Panc1 (cell line): ENCODE measurements around the gene COMMD6. TPM values are rescaled to one million over a fixed set of nuclear protein-coding genes. Genes with fewer than 3 reads are reported as not detected.

Experiments used
- ATAC-seq: fragments of 200-7000 bp; cut with Tn5 transposase; 2 replicates; pipeline ENCODE4 v1.9.1; 2020; ENCODE audit warnings: mild to moderate bottlenecking, moderate library complexity
- BruUV-seq: library from RNA; stranded (reverse); fragments of 400-500 nt; replicated peaks from 2 replicates; lab custom pipeline; 2021; lab: Mats Ljungman, UMichigan
- CTCF ChIA-PET: fragments of 300-600 bp; sonication (Branson Sonifier 250); formaldehyde crosslinking; loops from one replicate; lab custom pipeline; 2022; ENCODE audit warnings: antibody characterized with exemption; lab: Charles Lee
- POLR2A ChIA-PET: fragments of 300-600 bp; sonication (Branson Sonifier 250); formaldehyde crosslinking; loops from one replicate; lab custom pipeline; 2022; ENCODE audit warnings: antibody characterized with exemption; lab: Charles Lee
- DNase-seq: peaks from one replicate; pipeline ENCODE4 v3.0.0-alpha.2; 2010; ENCODE audit warnings: low read depth, low spot score
- H3K27ac ChIP-seq: 2 replicates; pipeline ENCODE4 v1.5.1; 2011; ENCODE audit warnings: mild to moderate bottlenecking, low read length, inconsistent platforms
- H3K27me3 ChIP-seq: fragments of 200-500 bp; sonication (Bioruptor generic); 2 replicates; pipeline ENCODE4 v1.6.0; 2014; ENCODE audit warnings: low read length, inconsistent platforms; ENCODE audit not compliant: control insufficient read depth, insufficient read depth
- H3K36me3 ChIP-seq: fragments of 200-500 bp; sonication (Bioruptor generic); 2 replicates; pipeline ENCODE4 v1.5.1; 2014; ENCODE audit warnings: inconsistent platforms, mild to moderate bottlenecking, low read length, moderate library complexity; ENCODE audit not compliant: control insufficient read depth, insufficient read depth
- H3K4me1 ChIP-seq: 2 replicates; pipeline ENCODE4 v1.5.1; 2011; ENCODE audit warnings: inconsistent platforms, mild to moderate bottlenecking, low read length, moderate library complexity; ENCODE audit not compliant: control insufficient read depth, insufficient read depth
- H3K4me3 ChIP-seq, 2 experiments: 2 replicates each; pipeline ENCODE4 v1.5.1; 2011 to 2012; ENCODE audit warnings: low read depth in 2 of 2, low read length in 2 of 2, mild to moderate bottlenecking in 2 of 2, inconsistent platforms in 1 of 2, moderate library complexity in 1 of 2
- H3K9me3 ChIP-seq: fragments of 200-500 bp; sonication (Bioruptor generic); 2 replicates; pipeline ENCODE4 v1.5.1; 2014; ENCODE audit warnings: low read depth, mild to moderate bottlenecking, inconsistent platforms, low read length, moderate library complexity; ENCODE audit not compliant: control insufficient read depth, insufficient read depth
- CTCF ChIP-seq: fragments of 450-650 bp; IDR thresholded peaks from 2 replicates; pipeline ENCODE4 v1.5.1; 2017; ENCODE audit warnings: mild to moderate bottlenecking
- POLR2AphosphoS5 ChIP-seq: IDR thresholded peaks from 2 replicates; pipeline ENCODE4 v1.6.1; 2012; ENCODE audit warnings: mild to moderate bottlenecking, low read depth, low read length, moderate library complexity
- REST ChIP-seq, 2 experiments: IDR thresholded peaks; 2 replicates each; pipeline ENCODE4 v1.6.1; 2011 to 2012; ENCODE audit warnings: low read depth in 2 of 2, control low read depth in 1 of 2, low read length in 1 of 2, mild to moderate bottlenecking in 1 of 2, moderate library complexity in 1 of 2; ENCODE audit not compliant: insufficient read depth in 1 of 2
- SIN3A ChIP-seq: IDR thresholded peaks from 2 replicates; pipeline ENCODE4 v1.6.1; 2012; ENCODE audit warnings: low read depth, mild to moderate bottlenecking, low read length, moderate library complexity, borderline replicate concordance; ENCODE audit not compliant: insufficient read depth
- TCF7L2 ChIP-seq: IDR thresholded peaks from 2 replicates; pipeline ENCODE4 v1.6.1; 2011; ENCODE audit warnings: mild to moderate bottlenecking, low read depth, low read length, inconsistent platforms
- in situ Hi-C: cut with HindIII; loops from 2 replicates; pipeline ENCODE4 v1.10.0; 2016; ENCODE audit warnings: low sequenced_read_pairs, low pct_unique_long_range_greater_than_20kb
- intact Hi-C: fragments of 100-400 bp; cut with micrococcal nuclease; formaldehyde crosslinking; loops from one replicate; pipeline ENCODE4 v1.10.0; 2022; ENCODE audit not compliant: unreplicated experiment
- total RNA-seq: library from RNA; stranded (reverse); gene quantifications from one replicate; pipeline ENCODE4 v1.2.1, GENCODE V29; 2021; ENCODE audit not compliant: unreplicated experiment

The COMMD6 gene
- total RNA-seq, 1 experiment from 2014 or later, result 97.4 TPM

GRCh38 chr13:75493156-75493555, 44.5 kb downstream of the COMMD6 start:
- Histone ChIP-seq H3K27ac (no peak overlapping the region), H3K4me3 (no peak overlapping the region), H3K36me3 (no peaks in the 10 kb centered on the region), H3K9me3 (no peaks in the 10 kb centered on the region), H3K27me3 (no peaks in the 10 kb centered on the region), H3K4me1 (no peaks in the 10 kb centered on the region; the same call in 1 of the 2 replicates)
- ChIA-PET CTCF (no interaction called here), POLR2A (no interaction called here)
- TF ChIP-seq SIN3A, result no peak
- no peak for TF ChIP-seq REST (IDR thresholded peaks at IDR 0.05; ENCODE audit: insufficient read depth in 1 of 2, low read depth in 2 of 2, low read length in 1 of 2)
- TF ChIP-seq CTCF, result no peak
- TF ChIP-seq TCF7L2, result no peak
- no peak for TF ChIP-seq POLR2AphosphoS5
- DNase-seq, result no peak
- no TSS peak for BruUV-seq
- ATAC-seq, result no peak
- in situ Hi-C loops, result no loop called here
- intact Hi-C loops, result no loop called here

- POLR2A ChIA-PET, result no interaction called here
- no peak for ATAC-seq
- H3K9me3 ChIP-seq, result no peaks in the 10 kb centered on the region
- H3K36me3 ChIP-seq, result no peaks in the 10 kb centered on the region
- no peak overlapping the region for H3K4me3 ChIP-seq
- no peaks in the 10 kb centered on the region for H3K27me3 ChIP-seq
- DNase-seq, result no peak
- CTCF ChIA-PET, result no interaction called here
- BruUV-seq, result no TSS peak
- in situ Hi-C loops (no loop called here), intact Hi-C loops (no loop called here)
- H3K4me1 ChIP-seq, result no peaks in the 10 kb centered on the region; the same call in 1 of the 2 replicates
- H3K27ac ChIP-seq, result no peak overlapping the region
- TF ChIP-seq TCF7L2 (no peak), SIN3A (no peak), REST (IDR thresholded peaks at IDR 0.05; ENCODE audit: insufficient read depth in 1 of 2, low read depth in 2 of 2, low read length in 1 of 2) (no peak), POLR2AphosphoS5 (no peak), CTCF (no peak)
Observed at GRCh38 chr13:75492389-75492788, 45.3 kb downstream of the COMMD6 start.
